ENCODE measurements around the gene RAP1A. TPM values are rescaled to one million over a fixed set of nuclear protein-coding genes. Genes with fewer than 3 reads are reported as not detected.

RAP1A gene
- total RNA-seq, 2 experiments from 2014 or later: 132 to 133 TPM

Other genes starting within 250 kb of the RAP1A start
- under 1 TPM; 0.74 to 0.99 TPM for gene OVGP1, start 192.1 kb upstream of the RAP1A start, total RNA-seq
- gene WDR77, start 170.5 kb upstream of the RAP1A start, total RNA-seq: 10 to 100 TPM; 54.3 to 57.8 TPM
- gene ATP5PB, start 170.3 kb upstream of the RAP1A start, total RNA-seq: 100 to 1,000 TPM; 396 to 404 TPM
- 10 to 100 TPM; 40.1 to 42.1 TPM for gene C1orf162, start 145.8 kb upstream of the RAP1A start, total RNA-seq
- gene ADORA3, start 116.2 kb upstream of the RAP1A start, total RNA-seq: under 1 TPM in 1 of 2 experiments, not detected in 1; 0.18 TPM
- not detected for gene TMIGD3, start 116.2 kb upstream of the RAP1A start, total RNA-seq
- 1 to 10 TPM; 4.1 to 4.3 TPM for gene INKA2, start 119.6 kb downstream of the RAP1A start, total RNA-seq
- gene DDX20, start 136.1 kb downstream of the RAP1A start, total RNA-seq: 10 to 100 TPM; 18.1 to 18.9 TPM